GM23338 (cell line): ENCODE measurements around the gene PPP1CC. TPM values are rescaled to one million over a fixed set of nuclear protein-coding genes. Genes with fewer than 3 reads are reported as not detected.

Experiments
- ATAC-seq: fragments of 200-7000 bp; cut with Tn5 transposase; 3 replicates; pipeline ENCODE4 v1.9.1; 2020
- DNase-seq: peaks from one replicate; pipeline ENCODE4 v3.0.0-alpha.2; 2015; ENCODE audit warnings: low spot score
- H2AFZ ChIP-seq: fragments of 200-600 bp; sonication (generic); 2 replicates; pipeline ENCODE4 v1.8.0; 2016; ENCODE audit warnings: antibody characterized with exemption, mild to moderate bottlenecking, moderate library complexity
- H3F3A ChIP-seq: fragments of 200-600 bp; sonication (generic); replicated peaks from 2 replicates; pipeline ENCODE4 v1.8.0; 2017; ENCODE audit warnings: antibody characterized with exemption, mixed run types, low read depth
- H3K27ac ChIP-seq: fragments of 200-600 bp; sonication (generic); 2 replicates; pipeline ENCODE4 v1.6.1; 2016; ENCODE audit warnings: low read depth
- H3K27me3 ChIP-seq: fragments of 200-600 bp; sonication (generic); 2 replicates; pipeline ENCODE4 v1.8.0; 2016; ENCODE audit warnings: mild to moderate bottlenecking, mixed run types, moderate library complexity; ENCODE audit not compliant: insufficient read depth
- H3K36me3 ChIP-seq: fragments of 200-600 bp; sonication (generic); 2 replicates; pipeline ENCODE4 v1.8.0; 2016; ENCODE audit warnings: mild to moderate bottlenecking; ENCODE audit not compliant: insufficient read depth
- H3K4me1 ChIP-seq: fragments of 200-600 bp; sonication (generic); 2 replicates; pipeline ENCODE4 v1.8.0; 2016; ENCODE audit warnings: mild to moderate bottlenecking, moderate library complexity; ENCODE audit not compliant: insufficient read depth
- H3K4me2 ChIP-seq: fragments of 200-600 bp; sonication (generic); 2 replicates; pipeline ENCODE4 v1.7.1; 2017; ENCODE audit warnings: mixed run types
- H3K4me3 ChIP-seq: fragments of 200-600 bp; sonication (generic); 2 replicates; pipeline ENCODE4 v1.6.1; 2016; ENCODE audit warnings: mixed run types
- H3K79me2 ChIP-seq: fragments of 200-600 bp; sonication (generic); replicated peaks from 2 replicates; pipeline ENCODE4 v1.8.0; 2017; ENCODE audit warnings: mild to moderate bottlenecking; ENCODE audit not compliant: insufficient read depth
- H3K9me2 ChIP-seq: fragments of 200-600 bp; sonication (generic); 2 replicates; pipeline ENCODE4 v1.8.0; 2017; ENCODE audit not compliant: insufficient read depth
- H4K20me1 ChIP-seq: fragments of 200-600 bp; sonication (generic); replicated peaks from 2 replicates; pipeline ENCODE4 v1.8.0; 2017; ENCODE audit warnings: mild to moderate bottlenecking; ENCODE audit not compliant: insufficient read depth
- H3K27ac Mint-ChIP-seq: 2 replicates; pipeline ENCODE4 v1.8.0; 2020; ENCODE audit warnings: inconsistent platforms, mild to moderate bottlenecking, moderate library complexity, mixed read lengths
- H3K27me3 Mint-ChIP-seq: 3 replicates; pipeline ENCODE4 v1.8.0; 2022; ENCODE audit warnings: low read depth, mild to moderate bottlenecking, moderate library complexity, mixed read lengths, inconsistent platforms; ENCODE audit not compliant: insufficient read depth, poor library complexity
- H3K36me3 Mint-ChIP-seq: 3 replicates; pipeline ENCODE4 v1.8.0; 2021; ENCODE audit warnings: low read depth, mild to moderate bottlenecking, inconsistent platforms, moderate library complexity, mixed read lengths
- H3K4me1 Mint-ChIP-seq: 3 replicates; pipeline ENCODE4 v1.8.0; 2020; ENCODE audit warnings: mild to moderate bottlenecking, inconsistent platforms, mixed read lengths
- H3K4me3 Mint-ChIP-seq: 3 replicates; pipeline ENCODE4 v1.8.0; 2021; ENCODE audit warnings: moderate library complexity, mild to moderate bottlenecking, inconsistent platforms, mixed read lengths
- H3K9me3 Mint-ChIP-seq: 3 replicates; pipeline ENCODE4 v1.8.0; 2020; ENCODE audit warnings: moderate library complexity, mild to moderate bottlenecking, inconsistent platforms, mixed read lengths
- EZH2 ChIP-seq: fragments of 200-600 bp; sonication (generic); IDR thresholded peaks from one replicate; pipeline ENCODE4 v1.8.0; 2017; ENCODE audit warnings: antibody characterized with exemption, mild to moderate bottlenecking, low read depth; ENCODE audit not compliant: unreplicated experiment
- STAT1 ChIP-seq: IDR thresholded peaks from one replicate; pipeline ENCODE4 v1.6.1; 2016; ENCODE audit warnings: antibody characterized with exemption; ENCODE audit not compliant: unreplicated experiment
- ZNF462 ChIP-seq: fragments of 250-450 bp; sonication (Bioruptor Pico); IDR thresholded peaks from 2 replicates; pipeline ENCODE4 v1.5.0; 2020; ENCODE audit warnings: mild to moderate bottlenecking, moderate library complexity
- polyA plus RNA-seq: library from polyadenylated mRNA; unstranded; fragments of >200 nt; fragmentation: Nextera tagmentation; extraction: Ambion mirVana; gene quantifications from 2 replicates; pipeline ENCODE4 v1.2.1, GENCODE V29; 2016
- total RNA-seq: library from RNA; depleted of rRNA; stranded (reverse); fragments of >200 nt; shearing (Covaris generic); gene quantifications from 2 replicates; pipeline ENCODE4 v1.2.3, GENCODE V29; 2014
- TF ChIP-seq, protein P1 (sequence below): IDR thresholded peaks from one replicate; pipeline ENCODE4 v1.6.1; 2018; ENCODE audit warnings: antibody characterized with exemption; ENCODE audit not compliant: unreplicated experiment

The PPP1CC gene
- total and polyA plus RNA-seq, 2 experiments from 2014 or later = 276 to 501 TPM

GRCh38 chr12:110721570-110721969 is 21.1 kb downstream of the PPP1CC start:
- Mint-ChIP-seq H3K9me3 (no peaks in the 10 kb centered on the region), H3K4me3 (no peak overlapping the region), H3K36me3 (peaks cover 96% of the 10 kb centered on the region), H3K27ac (no peak overlapping the region), H3K4me1 (peaks cover 6% of the 10 kb centered on the region), H3K27me3 (peaks cover 7% of the 10 kb centered on the region)
- DNase-seq (no peak), ATAC-seq (no peak)
- Histone ChIP-seq H3K27me3 (no peaks in the 10 kb centered on the region), H3K27ac (no peak overlapping the region), H3K36me3 (peaks cover 73% of the 10 kb centered on the region), H3F3A (0 out of 2 replicates have a peak, but pooled peaks cover 9% of the 10 kb centered on the region), H3K79me2 (peaks cover 44% of the 10 kb centered on the region), H3K4me1 (peaks cover 6% of the 10 kb centered on the region; the same call in 1 of the 2 replicates), H4K20me1 (peaks cover 67% of the 10 kb centered on the region), H3K4me2 (no peak overlapping the region), H2AFZ (no peak overlapping the region), H3K4me3 (no peak overlapping the region), H3K9me2 (no peaks in the 10 kb centered on the region)
- TF ChIP-seq EZH2 = no peak
- no peak for TF ChIP-seq ZNF462 (CRISPR knock-in tag)
- TF ChIP-seq STAT1 = no peak
- TF ChIP-seq, protein P1, sequence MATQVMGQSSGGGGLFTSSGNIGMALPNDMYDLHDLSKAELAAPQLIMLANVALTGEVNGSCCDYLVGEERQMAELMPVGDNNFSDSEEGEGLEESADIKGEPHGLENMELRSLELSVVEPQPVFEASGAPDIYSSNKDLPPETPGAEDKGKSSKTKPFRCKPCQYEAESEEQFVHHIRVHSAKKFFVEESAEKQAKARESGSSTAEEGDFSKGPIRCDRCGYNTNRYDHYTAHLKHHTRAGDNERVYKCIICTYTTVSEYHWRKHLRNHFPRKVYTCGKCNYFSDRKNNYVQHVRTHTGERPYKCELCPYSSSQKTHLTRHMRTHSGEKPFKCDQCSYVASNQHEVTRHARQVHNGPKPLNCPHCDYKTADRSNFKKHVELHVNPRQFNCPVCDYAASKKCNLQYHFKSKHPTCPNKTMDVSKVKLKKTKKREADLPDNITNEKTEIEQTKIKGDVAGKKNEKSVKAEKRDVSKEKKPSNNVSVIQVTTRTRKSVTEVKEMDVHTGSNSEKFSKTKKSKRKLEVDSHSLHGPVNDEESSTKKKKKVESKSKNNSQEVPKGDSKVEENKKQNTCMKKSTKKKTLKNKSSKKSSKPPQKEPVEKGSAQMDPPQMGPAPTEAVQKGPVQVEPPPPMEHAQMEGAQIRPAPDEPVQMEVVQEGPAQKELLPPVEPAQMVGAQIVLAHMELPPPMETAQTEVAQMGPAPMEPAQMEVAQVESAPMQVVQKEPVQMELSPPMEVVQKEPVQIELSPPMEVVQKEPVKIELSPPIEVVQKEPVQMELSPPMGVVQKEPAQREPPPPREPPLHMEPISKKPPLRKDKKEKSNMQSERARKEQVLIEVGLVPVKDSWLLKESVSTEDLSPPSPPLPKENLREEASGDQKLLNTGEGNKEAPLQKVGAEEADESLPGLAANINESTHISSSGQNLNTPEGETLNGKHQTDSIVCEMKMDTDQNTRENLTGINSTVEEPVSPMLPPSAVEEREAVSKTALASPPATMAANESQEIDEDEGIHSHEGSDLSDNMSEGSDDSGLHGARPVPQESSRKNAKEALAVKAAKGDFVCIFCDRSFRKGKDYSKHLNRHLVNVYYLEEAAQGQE = no peak
